PC-3 (cell line): ENCODE measurements around the gene AKAP6. TPM values are rescaled to one million over a fixed set of nuclear protein-coding genes. Genes with fewer than 3 reads are reported as not detected.

Experiments used
- ATAC-seq: fragments of 200-7000 bp; cut with Tn5 transposase; 2 replicates; pipeline ENCODE4 v1.9.1; 2020; ENCODE audit warnings: mild to moderate bottlenecking, moderate library complexity
- BruUV-seq: library from RNA; stranded (reverse); fragments of 400-500 nt; replicated peaks from 2 replicates; lab custom pipeline; 2021; lab: Mats Ljungman, UMichigan
- CTCF ChIA-PET: fragments of 300-600 bp; sonication (Branson Sonifier 250); formaldehyde crosslinking; loops from one replicate; lab custom pipeline; 2022; ENCODE audit warnings: antibody characterized with exemption; lab: Charles Lee
- POLR2A ChIA-PET: fragments of 300-600 bp; sonication (Branson Sonifier 250); formaldehyde crosslinking; loops from one replicate; lab custom pipeline; 2022; ENCODE audit warnings: antibody characterized with exemption; ENCODE audit not compliant: unreplicated experiment; lab: Charles Lee
- DNase-seq: peaks from one replicate; pipeline ENCODE4 v3.0.0-alpha.2; 2015
- H2AFZ ChIP-seq: fragments of 300-600 bp; sonication (generic); 2 replicates; pipeline ENCODE4 v1.6.0; 2016; ENCODE audit warnings: antibody characterized with exemption, low read length
- H3F3A ChIP-seq: fragments of 300-600 bp; sonication (generic); one replicate; pipeline ENCODE4 v1.6.0; 2017; ENCODE audit warnings: antibody characterized with exemption, low read length, control low read depth, mild to moderate bottlenecking; ENCODE audit not compliant: unreplicated experiment
- H3K27ac ChIP-seq: fragments of 300-600 bp; sonication (generic); 2 replicates; pipeline ENCODE4 v1.5.1; 2016; ENCODE audit warnings: mild to moderate bottlenecking, low read length
- H3K27me3 ChIP-seq: fragments of 300-600 bp; sonication (generic); 2 replicates; pipeline ENCODE4 v1.6.1; 2016; ENCODE audit warnings: low read length, mixed read lengths
- H3K36me3 ChIP-seq: fragments of 300-600 bp; sonication (generic); 2 replicates; pipeline ENCODE4 v1.6.1; 2016; ENCODE audit warnings: low read depth, mixed run types, low read length, mixed read lengths
- H3K4me1 ChIP-seq: fragments of 300-600 bp; sonication (generic); 2 replicates; pipeline ENCODE4 v1.5.1; 2016; ENCODE audit warnings: low read length; ENCODE audit not compliant: insufficient read depth
- H3K4me2 ChIP-seq: fragments of 300-600 bp; sonication (generic); 2 replicates; pipeline ENCODE4 v1.6.0; 2016; ENCODE audit warnings: low read length
- H3K4me3 ChIP-seq: fragments of 300-600 bp; sonication (generic); 2 replicates; pipeline ENCODE4 v1.5.1; 2016; ENCODE audit warnings: mild to moderate bottlenecking, low read length, mixed read lengths
- H3K79me2 ChIP-seq: fragments of 300-600 bp; sonication (generic); 2 replicates; pipeline ENCODE4 v1.6.1; 2017; ENCODE audit warnings: low read length, mixed read lengths
- H3K9ac ChIP-seq: fragments of 300-600 bp; sonication (generic); 2 replicates; pipeline ENCODE4 v1.6.0; 2016; ENCODE audit warnings: mild to moderate bottlenecking, low read length
- H3K9me2 ChIP-seq: fragments of 300-600 bp; sonication (generic); replicated peaks from 2 replicates; pipeline ENCODE4 v1.6.1; 2016; ENCODE audit warnings: mixed run types, low read length, mixed read lengths
- H3K9me3 ChIP-seq: fragments of 300-600 bp; sonication (generic); 2 replicates; pipeline ENCODE4 v1.6.1; 2016; ENCODE audit warnings: low read length, mixed read lengths
- H4K20me1 ChIP-seq: fragments of 300-600 bp; sonication (generic); 2 replicates; pipeline ENCODE4 v1.6.1; 2016; ENCODE audit warnings: low read length, mixed read lengths
- CTCF ChIP-seq: fragments of 300-600 bp; sonication (generic); conservative IDR thresholded peaks from 2 replicates; pipeline ENCODE4 v1.5.1; 2017; ENCODE audit warnings: antibody characterized with exemption, low read depth, mild to moderate bottlenecking, low read length
- EZH2 ChIP-seq: fragments of 300-600 bp; sonication (generic); IDR thresholded peaks from one replicate; pipeline ENCODE4 v1.6.1; 2017; ENCODE audit warnings: antibody characterized with exemption, mild to moderate bottlenecking, low read length; ENCODE audit not compliant: unreplicated experiment
- EZH2phosphoT487 ChIP-seq: fragments of 300-600 bp; sonication (generic); IDR thresholded peaks from 2 replicates; pipeline ENCODE4 v1.6.1; 2018; ENCODE audit warnings: mild to moderate bottlenecking, antibody characterized with exemption, low read length, borderline replicate concordance
- intact Hi-C: fragments of 100-400 bp; cut with micrococcal nuclease; formaldehyde crosslinking; loops from 2 replicates; pipeline ENCODE4 v1.9.0; 2023
- total RNA-seq: library from RNA; depleted of rRNA; stranded (reverse); fragments of >200 nt; gene quantifications from 2 replicates; pipeline ENCODE4 v1.2.3, GENCODE V29; 2014

AKAP6 gene
- total RNA-seq, 1 experiment from 2014 or later = 1.5 TPM

- POLR2A ChIA-PET = no interaction called here
- Histone ChIP-seq H3K4me1 (peaks cover 22% of the 10 kb centered on the region), H3K9me2 (no peaks in the 10 kb centered on the region), H3K36me3 (no peaks in the 10 kb centered on the region), H3K9ac (no peak overlapping the region), H3K27ac (no peak overlapping the region), H3K4me2 (no peak overlapping the region), H3K27me3 (no peaks in the 10 kb centered on the region), H3F3A (no peaks in the 10 kb centered on the region), H3K9me3 (no peaks in the 10 kb centered on the region), H4K20me1 (no peaks in the 10 kb centered on the region), H2AFZ (no peak overlapping the region), H3K79me2 (no peaks in the 10 kb centered on the region), H3K4me3 (no peak overlapping the region)
- intact Hi-C loops = no loop called here
- no peak for ATAC-seq
- no TSS peak for BruUV-seq
- no peak for TF ChIP-seq EZH2phosphoT487
- no peak for DNase-seq
- CTCF ChIA-PET = interaction anchor here (0.7 kb wide), 1 partner anchor 249 kb away, joined by 3 read pairs; no protein-coding TSS in a partner anchor
These were observed 17.6 kb upstream of the AKAP6 start for GRCh38 chr14:32311294-32312009.

GRCh38 chr14:32312010-32312331, 17.1 kb upstream of the AKAP6 start:
- no peaks in the 10 kb centered on the region for H3F3A ChIP-seq
- H4K20me1 ChIP-seq = no peaks in the 10 kb centered on the region
- H3K4me1 ChIP-seq = peaks cover 18% of the 10 kb centered on the region
- no peak overlapping the region for H3K9ac ChIP-seq
- H3K9me3 ChIP-seq = no peaks in the 10 kb centered on the region
- POLR2A ChIA-PET = no interaction called here
- no peak overlapping the region for H3K4me3 ChIP-seq
- H3K9me2 ChIP-seq = no peaks in the 10 kb centered on the region
- no peak overlapping the region for H2AFZ ChIP-seq
- TF ChIP-seq CTCF = no peak
- TF ChIP-seq EZH2phosphoT487 = no peak
- TF ChIP-seq EZH2 = no peak
- DNase-seq = no peak
- no peak for ATAC-seq
- no peak overlapping the region for H3K4me2 ChIP-seq
- intact Hi-C loops = no loop called here
- CTCF ChIA-PET = interaction anchor here (0.7 kb wide), 1 partner anchor 248 kb away, joined by 3 read pairs; no protein-coding TSS in a partner anchor
- no TSS peak for BruUV-seq
- H3K79me2 ChIP-seq = no peaks in the 10 kb centered on the region
- H3K27ac ChIP-seq = no peak overlapping the region
- H3K36me3 ChIP-seq = no peaks in the 10 kb centered on the region
- no peaks in the 10 kb centered on the region for H3K27me3 ChIP-seq

- TF ChIP-seq CTCF = no peak
- TF ChIP-seq EZH2phosphoT487 = no peak
- no peak for TF ChIP-seq EZH2
- CTCF ChIA-PET = no interaction called here
- DNase-seq = no peak
- Histone ChIP-seq H3K9me2 (no peaks in the 10 kb centered on the region), H3K9ac (no peak overlapping the region), H4K20me1 (no peaks in the 10 kb centered on the region), H3K27me3 (no peaks in the 10 kb centered on the region), H3K4me3 (no peak overlapping the region), H3K79me2 (no peaks in the 10 kb centered on the region), H3K4me2 (no peak overlapping the region), H3K27ac (no peak overlapping the region), H3K36me3 (no peaks in the 10 kb centered on the region), H2AFZ (no peak overlapping the region), H3K9me3 (no peaks in the 10 kb centered on the region), H3K4me1 (no peaks in the 10 kb centered on the region), H3F3A (no peaks in the 10 kb centered on the region)
- POLR2A ChIA-PET = interaction anchor here (0.6 kb wide), 1 partner anchor 76 kb away, joined by 3 read pairs; no protein-coding TSS in a partner anchor
- intact Hi-C loops = no loop called here
- ATAC-seq = no peak
- BruUV-seq = no TSS peak
These were observed 15.2 kb upstream of the AKAP6 start for GRCh38 chr14:32313844-32314376.
